Measurements from ENCODE around the gene SFXN4.
"Not testable (repeated sequence)": the region's sequence is repeated elsewhere in the genome, so short reads cannot be mapped to it uniquely, and the experiment has no call there.

The SFXN4 gene

GRCh38 chr10:119096641-119097415 is 68.7 kb downstream of the SFXN4 start:
- H3K4me3 Mint-ChIP-seq; ATAC-seq; DNase-seq; H3K27me3 Mint-ChIP-seq; H3K36me3 Mint-ChIP-seq (ENCODE audit: low read depth); H3K27ac Mint-ChIP-seq; H3K9me3 Mint-ChIP-seq: not testable (repeated sequence)
- peaks cover 20% of the 10 kb centered on the region for H3K4me1 Mint-ChIP-seq

GRCh38 chr10:119095640-119096039 is 69.9 kb downstream of the SFXN4 start:
- Mint-ChIP-seq H3K27me3 (no peaks in the 10 kb centered on the region), H3K4me3 (no peak overlapping the region)
- no peak for DNase-seq

GRCh38 chr10:119090968-119091367 is 74.5 kb downstream of the SFXN4 start:
- Mint-ChIP-seq H3K36me3 (ENCODE audit: low read depth) (no peaks in the 10 kb centered on the region), H3K4me3 (no peak overlapping the region), H3K9me3 (no peaks in the 10 kb centered on the region), H3K4me1 (peaks cover 35% of the 10 kb centered on the region), H3K27ac (peak overlapping the region; percentile 76), H3K27me3 (no peaks in the 10 kb centered on the region)
- no peak for DNase-seq
- peak; percentile 78 for ATAC-seq

More at GRCh38 chr10:119095640-119096039, 69.9 kb downstream of the SFXN4 start:
- no peak overlapping the region for H3K27ac Mint-ChIP-seq
- H3K9me3 Mint-ChIP-seq: no peaks in the 10 kb centered on the region
- no peak for ATAC-seq
- H3K36me3 Mint-ChIP-seq (ENCODE audit: low read depth): no peaks in the 10 kb centered on the region
- H3K4me1 Mint-ChIP-seq: peaks cover 25% of the 10 kb centered on the region

Data from activated naive CD8-positive, alpha-beta T cell treated with anti-CD3 and anti-CD28 coated beads, Interleukin-2, amount 50 U/mL, for 24 hours (primary cell).